SU-DHL-6 (cell line): ENCODE results near the gene TBKBP1.

Experiments used
- H2AFZ ChIP-seq: fragments of 200-600 bp; sonication (generic); 2 replicates; pipeline ENCODE4 v1.6.1; 2014; ENCODE audit warnings: low read depth, mild to moderate bottlenecking, moderate library complexity, mixed read lengths, antibody characterized with exemption, low read length; ENCODE audit not compliant: severe bottlenecking
- H3F3A ChIP-seq: fragments of 200-600 bp; shearing (Covaris generic); 2 replicates; pipeline ENCODE4 v1.6.0; 2016; ENCODE audit warnings: antibody characterized with exemption, mild to moderate bottlenecking; ENCODE audit not compliant: insufficient read depth
- H3K27ac ChIP-seq: fragments of 200-600 bp; sonication (generic); 2 replicates; pipeline ENCODE4 v1.5.1; 2016; ENCODE audit warnings: low read depth, mild to moderate bottlenecking, low read length, moderate library complexity, mixed read lengths
- H3K27me3 ChIP-seq: fragments of 200-600 bp; sonication (generic), shearing (Covaris generic); 2 replicates; pipeline ENCODE4 v1.6.0; 2014; ENCODE audit warnings: mild to moderate bottlenecking, low read length
- H3K36me3 ChIP-seq: fragments of 200-600 bp; sonication (generic); 2 replicates; pipeline ENCODE4 v1.6.1; 2014; ENCODE audit warnings: mild to moderate bottlenecking, low read length, mixed read lengths
- H3K4me2 ChIP-seq: fragments of 300-600, 200-600 bp; shearing (Covaris generic), sonication (generic); 2 replicates; pipeline ENCODE4 v1.6.0; 2014; ENCODE audit warnings: low read length, low read depth, mild to moderate bottlenecking; ENCODE audit not compliant: poor library complexity, severe bottlenecking
- H3K4me3 ChIP-seq: fragments of 200-600 bp; sonication (generic); 2 replicates; pipeline ENCODE4 v1.5.1; 2014; ENCODE audit warnings: antibody characterized with exemption, low read length, mild to moderate bottlenecking, mixed read lengths; ENCODE audit not compliant: insufficient read depth, poor library complexity, severe bottlenecking
- H3K79me2 ChIP-seq: fragments of 200-600 bp; sonication (generic); 2 replicates; pipeline ENCODE4 v1.6.1; 2014; ENCODE audit warnings: mild to moderate bottlenecking, low read length, moderate library complexity; ENCODE audit not compliant: insufficient read depth
- H3K9ac ChIP-seq: fragments of 200-600 bp; sonication (generic); 2 replicates; pipeline ENCODE4 v1.7.0; 2014; ENCODE audit warnings: mild to moderate bottlenecking, low read length
- H3K9me2 ChIP-seq: fragments of 200-600 bp; sonication (generic); replicated peaks from 2 replicates; pipeline ENCODE4 v1.6.1; 2014; ENCODE audit warnings: low read length; ENCODE audit not compliant: insufficient read depth
- H3K9me3 ChIP-seq: fragments of 200-600 bp; sonication (generic); 2 replicates; pipeline ENCODE4 v1.6.1; 2014; ENCODE audit warnings: low read length, mixed read lengths; ENCODE audit not compliant: insufficient read depth
- H4K20me1 ChIP-seq: fragments of 200-600 bp; sonication (generic); 2 replicates; pipeline ENCODE4 v1.6.1; 2014; ENCODE audit warnings: low read depth, mild to moderate bottlenecking, antibody characterized with exemption, low read length, moderate library complexity, mixed read lengths
- EZH2phosphoT487 ChIP-seq: fragments of 200-600 bp; sonication (generic), shearing (Covaris generic); conservative IDR thresholded peaks from 2 replicates; pipeline ENCODE4 v1.6.1; 2018; ENCODE audit warnings: mild to moderate bottlenecking, antibody characterized with exemption, low read length, moderate library complexity, mixed read lengths
- TF ChIP-seq, protein P1 (sequence below): fragments of 200-600 bp; sonication (generic); IDR thresholded peaks from one replicate; pipeline ENCODE4 v1.5.1; 2017; ENCODE audit warnings: antibody characterized with exemption, mild to moderate bottlenecking, low read length, moderate library complexity; ENCODE audit not compliant: insufficient read depth, poor library complexity, severe bottlenecking

TBKBP1 gene

DNA sequence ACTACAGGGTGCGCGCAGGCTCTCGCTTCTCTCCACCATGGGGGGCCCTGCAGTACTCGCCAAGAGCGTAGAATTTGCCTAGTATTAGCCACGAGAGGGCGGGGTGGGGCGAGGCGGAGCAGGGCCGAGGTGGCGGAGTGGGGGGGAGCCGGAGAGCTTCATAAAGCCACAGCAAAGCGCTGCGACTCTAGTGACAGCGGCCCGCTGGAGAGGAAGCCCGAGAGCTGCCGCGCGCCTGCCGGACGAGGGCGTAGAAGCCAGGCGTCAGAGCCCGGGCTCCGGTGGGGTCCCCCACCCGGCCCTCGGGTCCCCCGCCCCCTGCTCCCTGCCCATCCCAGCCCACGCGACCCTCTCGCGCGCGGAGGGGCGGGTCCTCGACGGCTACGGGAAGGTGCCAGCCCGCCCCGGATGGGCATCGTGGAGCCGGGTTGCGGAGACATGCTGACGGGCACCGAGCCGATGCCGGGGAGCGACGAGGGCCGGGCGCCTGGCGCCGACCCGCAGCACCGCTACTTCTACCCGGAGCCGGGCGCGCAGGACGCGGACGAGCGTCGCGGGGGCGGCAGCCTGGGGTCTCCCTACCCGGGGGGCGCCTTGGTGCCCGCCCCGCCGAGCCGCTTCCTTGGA, 39.2 kb downstream of the TBKBP1 start, which contains the start of gene TBX21:
TSS of gene TBX21 (plus strand) at position 190 of the 627 bp plus-strand sequence. CDS start at position 409, 219 bp downstream.
- no peaks in the 10 kb centered on the region for H3K9me2 ChIP-seq
- H2AFZ ChIP-seq = peak within 1 kb of the TSS; percentile 76
- H3K9ac ChIP-seq = peak within 1 kb of the TSS; percentile 25; the same call in 1 of the 2 replicates
- H3K9me3 ChIP-seq = no peaks in the 10 kb centered on the region
- no peak within 1 kb of the TSS for H3K27ac ChIP-seq
- H3K4me2 ChIP-seq = peak within 1 kb of the TSS; percentile 54
- H3F3A ChIP-seq = no peaks in the 10 kb centered on the region
- H3K79me2 ChIP-seq = no peaks in the 10 kb centered on the region
- peak within 1 kb of the TSS; percentile 53 for H3K4me3 ChIP-seq
- no peak for TF ChIP-seq EZH2phosphoT487
- TF ChIP-seq, protein P1, sequence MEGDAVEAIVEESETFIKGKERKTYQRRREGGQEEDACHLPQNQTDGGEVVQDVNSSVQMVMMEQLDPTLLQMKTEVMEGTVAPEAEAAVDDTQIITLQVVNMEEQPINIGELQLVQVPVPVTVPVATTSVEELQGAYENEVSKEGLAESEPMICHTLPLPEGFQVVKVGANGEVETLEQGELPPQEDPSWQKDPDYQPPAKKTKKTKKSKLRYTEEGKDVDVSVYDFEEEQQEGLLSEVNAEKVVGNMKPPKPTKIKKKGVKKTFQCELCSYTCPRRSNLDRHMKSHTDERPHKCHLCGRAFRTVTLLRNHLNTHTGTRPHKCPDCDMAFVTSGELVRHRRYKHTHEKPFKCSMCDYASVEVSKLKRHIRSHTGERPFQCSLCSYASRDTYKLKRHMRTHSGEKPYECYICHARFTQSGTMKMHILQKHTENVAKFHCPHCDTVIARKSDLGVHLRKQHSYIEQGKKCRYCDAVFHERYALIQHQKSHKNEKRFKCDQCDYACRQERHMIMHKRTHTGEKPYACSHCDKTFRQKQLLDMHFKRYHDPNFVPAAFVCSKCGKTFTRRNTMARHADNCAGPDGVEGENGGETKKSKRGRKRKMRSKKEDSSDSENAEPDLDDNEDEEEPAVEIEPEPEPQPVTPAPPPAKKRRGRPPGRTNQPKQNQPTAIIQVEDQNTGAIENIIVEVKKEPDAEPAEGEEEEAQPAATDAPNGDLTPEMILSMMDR = peak; percentile 36
- H3K27me3 ChIP-seq = no peaks in the 10 kb centered on the region
- H4K20me1 ChIP-seq = no peaks in the 10 kb centered on the region
- H3K36me3 ChIP-seq = no peaks in the 10 kb centered on the region

DNA sequence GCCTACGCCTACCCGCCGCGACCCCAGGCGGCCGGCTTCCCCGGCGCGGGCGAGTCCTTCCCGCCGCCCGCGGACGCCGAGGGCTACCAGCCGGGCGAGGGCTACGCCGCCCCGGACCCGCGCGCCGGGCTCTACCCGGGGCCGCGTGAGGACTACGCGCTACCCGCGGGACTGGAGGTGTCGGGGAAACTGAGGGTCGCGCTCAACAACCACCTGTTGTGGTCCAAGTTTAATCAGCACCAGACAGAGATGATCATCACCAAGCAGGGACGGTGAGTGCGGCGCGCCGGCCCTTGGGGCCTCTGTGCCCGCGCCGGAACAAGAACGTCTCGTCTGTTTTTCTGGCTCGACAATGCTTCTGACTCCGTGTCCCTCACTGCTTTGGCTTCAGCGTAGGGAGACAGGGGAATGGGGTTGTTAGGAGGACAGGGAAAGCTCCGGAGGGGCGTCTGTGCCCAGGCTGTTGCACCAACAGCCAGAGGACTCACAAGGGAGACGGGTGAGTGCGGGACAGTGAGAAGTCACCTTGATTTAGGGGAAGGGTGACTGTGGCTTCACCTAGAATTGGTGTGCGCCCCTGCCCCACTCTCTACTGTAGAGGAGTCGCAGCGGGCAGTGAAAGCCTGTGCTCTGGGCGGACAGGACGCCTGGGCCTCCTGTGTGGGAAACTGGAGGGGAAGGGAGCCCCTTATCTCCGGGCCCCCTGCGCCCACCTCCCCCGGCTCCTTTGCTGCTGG, 39.9 kb downstream of the TBKBP1 start:
- Histone ChIP-seq H3K4me2 (peak overlapping the region; percentile 54), H3K9me3 (no peaks in the 10 kb centered on the region), H3K36me3 (no peaks in the 10 kb centered on the region), H3K9ac (peak overlapping the region; percentile 25; the same call in 1 of the 2 replicates), H3K27ac (no peak overlapping the region), H4K20me1 (no peaks in the 10 kb centered on the region), H2AFZ (peak overlapping the region; percentile 76), H3F3A (no peaks in the 10 kb centered on the region), H3K27me3 (no peaks in the 10 kb centered on the region), H3K9me2 (no peaks in the 10 kb centered on the region), H3K79me2 (no peaks in the 10 kb centered on the region), H3K4me3 (peak overlapping the region; percentile 53)
- peak; percentile 96; the same call in 1 of the 2 replicates for TF ChIP-seq EZH2phosphoT487
- TF ChIP-seq, protein P1 = no peak

DNA sequence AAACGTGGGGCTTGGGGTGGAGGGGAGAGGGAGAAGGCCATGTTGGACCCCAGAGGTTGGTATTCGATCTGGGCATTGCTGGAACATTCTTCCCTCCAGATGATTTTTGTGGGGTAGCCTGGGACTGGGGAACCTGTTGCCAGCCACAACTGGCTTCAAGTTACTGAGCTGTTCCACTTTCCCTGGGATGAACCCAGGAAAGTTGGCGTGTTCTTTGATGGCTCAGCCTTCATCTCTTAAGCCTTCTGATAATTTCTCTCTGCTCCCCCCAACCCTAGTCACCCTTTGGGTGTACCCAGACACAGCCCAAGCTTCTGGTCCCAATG, 41.1 kb downstream of the TBKBP1 start:
- no peak overlapping the region for H3K4me2 ChIP-seq

More for the DNA sequence above, 41.1 kb downstream of the TBKBP1 start:
- no peaks in the 10 kb centered on the region for H4K20me1 ChIP-seq
- H3K9me2 ChIP-seq = no peaks in the 10 kb centered on the region
- H3K27ac ChIP-seq = no peak overlapping the region
- H3K79me2 ChIP-seq = no peaks in the 10 kb centered on the region
- H3F3A ChIP-seq = no peaks in the 10 kb centered on the region
- H2AFZ ChIP-seq = no peak overlapping the region
- no peaks in the 10 kb centered on the region for H3K36me3 ChIP-seq
- H3K27me3 ChIP-seq = no peaks in the 10 kb centered on the region
- H3K9ac ChIP-seq = no peak overlapping the region
- H3K4me3 ChIP-seq = no peak overlapping the region
- no peaks in the 10 kb centered on the region for H3K9me3 ChIP-seq
- TF ChIP-seq, protein P1 = no peak
- TF ChIP-seq EZH2phosphoT487 = no peak
